MM.1S (cell line): ENCODE results near the gene RAVER1.

Source experiments
- DNase-seq: peaks from one replicate; pipeline ENCODE4 v3.0.0-alpha.2; 2015
- H2AFZ ChIP-seq: fragments of 300-600 bp; sonication (generic); 2 replicates; pipeline ENCODE4 v1.6.0; 2016; ENCODE audit warnings: antibody characterized with exemption, low read length
- H3F3A ChIP-seq: fragments of 300-600 bp; sonication (generic); 2 replicates; pipeline ENCODE4 v1.6.1; 2016; ENCODE audit warnings: mild to moderate bottlenecking, antibody characterized with exemption, low read length, moderate library complexity, mixed read lengths; ENCODE audit not compliant: insufficient read depth
- H3K27ac ChIP-seq: fragments of 300-600 bp; sonication (generic); 2 replicates; pipeline ENCODE4 v1.5.1; 2016; ENCODE audit warnings: mild to moderate bottlenecking, low read length
- H3K27me3 ChIP-seq: fragments of 300-600 bp; sonication (generic); replicated peaks from 2 replicates; pipeline ENCODE4 v1.6.0; 2016; ENCODE audit warnings: low read length; ENCODE audit not compliant: insufficient read depth
- H3K36me3 ChIP-seq: fragments of 300-600 bp; sonication (generic); replicated peaks from 2 replicates; pipeline ENCODE4 v1.6.1; 2016; ENCODE audit warnings: mild to moderate bottlenecking, low read length, mixed read lengths; ENCODE audit not compliant: insufficient read depth
- H3K4me1 ChIP-seq: fragments of 300-600 bp; sonication (generic); 2 replicates; pipeline ENCODE4 v1.6.1; 2016; ENCODE audit warnings: low read length, mixed read lengths
- H3K4me2 ChIP-seq: fragments of 300-600 bp; sonication (generic); 2 replicates; pipeline ENCODE4 v1.6.0; 2016; ENCODE audit warnings: low read depth, low read length
- H3K4me3 ChIP-seq: fragments of 300-600 bp; sonication (generic); 2 replicates; pipeline ENCODE4 v1.5.1; 2016; ENCODE audit warnings: low read length, mixed read lengths
- H3K79me2 ChIP-seq: fragments of 300-600 bp; sonication (generic); 2 replicates; pipeline ENCODE4 v1.6.1; 2016; ENCODE audit warnings: mixed run types, low read length, mixed read lengths
- H3K9ac ChIP-seq: fragments of 300-600 bp; sonication (generic); 2 replicates; pipeline ENCODE4 v1.6.1; 2016; ENCODE audit warnings: low read length, mixed read lengths
- H3K9me2 ChIP-seq: fragments of 300-600 bp; sonication (generic); replicated peaks from 2 replicates; pipeline ENCODE4 v1.6.1; 2016; ENCODE audit warnings: mild to moderate bottlenecking, low read length, mixed read lengths; ENCODE audit not compliant: insufficient read depth
- H3K9me3 ChIP-seq: fragments of 300-600 bp; sonication (generic); replicated peaks from 2 replicates; pipeline ENCODE4 v1.6.1; 2016; ENCODE audit warnings: mild to moderate bottlenecking, low read length, mixed read lengths; ENCODE audit not compliant: insufficient read depth
- H4K20me1 ChIP-seq: fragments of 300-600 bp; sonication (generic); 2 replicates; pipeline ENCODE4 v1.6.1; 2016; ENCODE audit warnings: mild to moderate bottlenecking, low read length, moderate library complexity, mixed read lengths; ENCODE audit not compliant: insufficient read depth
- CTCF ChIP-seq: fragments of 300-600 bp; sonication (generic); IDR thresholded peaks from 2 replicates; pipeline ENCODE4 v1.5.1; 2016; ENCODE audit warnings: antibody characterized with exemption, low read length, mixed read lengths
- EZH2 ChIP-seq: fragments of 300-600 bp; sonication (generic); optimal IDR thresholded peaks from 2 replicates; pipeline ENCODE3; 2017; ENCODE audit warnings: low read depth, mild to moderate bottlenecking, antibody characterized with exemption, low read length, mixed read lengths
- EZH2phosphoT487 ChIP-seq: fragments of 300-600 bp; sonication (generic); IDR thresholded peaks from 2 replicates; pipeline ENCODE4 v1.6.1; 2018; ENCODE audit warnings: antibody characterized with exemption, low read length

The RAVER1 gene

GRCh38 chr19:10343495-10343894 lies 10.2 kb upstream of the RAVER1 start:
- no peaks in the 10 kb centered on the region for H4K20me1 ChIP-seq
- no peak overlapping the region for H3K27ac ChIP-seq
- H3K79me2 ChIP-seq, result peaks cover 10% of the 10 kb centered on the region
- no peak overlapping the region for H3K4me2 ChIP-seq
- peaks cover 12% of the 10 kb centered on the region; the same call in 1 of the 2 replicates for H3K4me1 ChIP-seq
- H3K27me3 ChIP-seq, result no peaks in the 10 kb centered on the region
- TF ChIP-seq CTCF (no peak), EZH2 (no peak)
- no peaks in the 10 kb centered on the region for H3F3A ChIP-seq
- no peaks in the 10 kb centered on the region for H3K36me3 ChIP-seq
- no peaks in the 10 kb centered on the region for H3K9me2 ChIP-seq
- no peak overlapping the region for H3K4me3 ChIP-seq
- no peak for DNase-seq
- no peak overlapping the region for H2AFZ ChIP-seq
- H3K9me3 ChIP-seq, result no peaks in the 10 kb centered on the region
- H3K9ac ChIP-seq, result no peak overlapping the region

- TF ChIP-seq EZH2, result no peak
- no peak for TF ChIP-seq EZH2phosphoT487
- TF ChIP-seq CTCF, result no peak
- Histone ChIP-seq H3K4me2 (peak overlapping the region; percentile 92; the same call in 1 of the 2 replicates), H3K27ac (no peak overlapping the region), H3K4me1 (peaks cover 12% of the 10 kb centered on the region; the same call in 1 of the 2 replicates), H3K27me3 (no peaks in the 10 kb centered on the region), H2AFZ (peak overlapping the region; percentile 97), H3K79me2 (peaks cover 18% of the 10 kb centered on the region), H3K9me3 (no peaks in the 10 kb centered on the region), H3K4me3 (peak overlapping the region; percentile 77), H3K36me3 (no peaks in the 10 kb centered on the region), H4K20me1 (no peaks in the 10 kb centered on the region), H3K9me2 (no peaks in the 10 kb centered on the region), H3K9ac (peak overlapping the region; percentile 68; the same call in 1 of the 2 replicates), H3F3A (no peaks in the 10 kb centered on the region)
- DNase-seq, result no peak
These were observed 6.6 kb upstream of the RAVER1 start for GRCh38 chr19:10339977-10340376.

GRCh38 chr19:10339380-10339960 lies 6.1 kb upstream of the RAVER1 start, which contains the start of gene ICAM3:
Gene ICAM3 (minus strand): TSS chr19:10339624. CDS start chr19:10339614, 10 bp downstream.
- H4K20me1 ChIP-seq, result no peaks in the 10 kb centered on the region
- peaks cover 23% of the 10 kb centered on the region for H3K79me2 ChIP-seq
- peak; percentile 59 for DNase-seq
- H3F3A ChIP-seq, result no peaks in the 10 kb centered on the region
- H3K9ac ChIP-seq, result peak within 1 kb of the TSS; percentile 68
- no peaks in the 10 kb centered on the region for H3K36me3 ChIP-seq
- H3K4me1 ChIP-seq, result peaks cover 12% of the 10 kb centered on the region; the same call in 1 of the 2 replicates
- peak within 1 kb of the TSS; percentile 77 for H3K4me3 ChIP-seq
- H2AFZ ChIP-seq, result peak within 1 kb of the TSS; percentile 97
- H3K27me3 ChIP-seq, result no peaks in the 10 kb centered on the region
- no peak within 1 kb of the TSS for H3K27ac ChIP-seq
- H3K9me3 ChIP-seq, result no peaks in the 10 kb centered on the region
- TF ChIP-seq EZH2phosphoT487, result no peak
- TF ChIP-seq EZH2, result no peak
- TF ChIP-seq CTCF, result no peak
- peak within 1 kb of the TSS; percentile 92 for H3K4me2 ChIP-seq
- H3K9me2 ChIP-seq, result no peaks in the 10 kb centered on the region
